Epidermal melanocyte (primary cell): Measurements from ENCODE around the gene ITGB2.

ENCODE experiments used
- DNase-seq: peaks from one replicate; pipeline ENCODE4 v3.0.0; 2011; ENCODE audit warnings: low spot score; ENCODE audit not compliant: insufficient read length

ITGB2 gene

GRCh38 chr21:44910229-44911067, 10.3 kb downstream of the ITGB2 start:
- DNase-seq = no peak

GRCh38 chr21:44909719-44910118, 11.0 kb downstream of the ITGB2 start:
- DNase-seq = no peak

GRCh38 chr21:44908908-44909307, 11.8 kb downstream of the ITGB2 start:
- DNase-seq = no peak

GRCh38 chr21:44907966-44908895, 12.5 kb downstream of the ITGB2 start:
- DNase-seq = no peak

GRCh38 chr21:44907225-44907965, 13.3 kb downstream of the ITGB2 start:
- no peak for DNase-seq

GRCh38 chr21:44905728-44906090, 15.0 kb downstream of the ITGB2 start:
- DNase-seq = no peak

- no peak for DNase-seq
These were observed 15.5 kb downstream of the ITGB2 start for GRCh38 chr21:44905016-44905727.

GRCh38 chr21:44904141-44904923, 16.4 kb downstream of the ITGB2 start:
- DNase-seq = no peak

GRCh38 chr21:44903689-44904088, 17.0 kb downstream of the ITGB2 start:
- no peak for DNase-seq

GRCh38 chr21:44903050-44903685, 17.5 kb downstream of the ITGB2 start:
- no peak for DNase-seq

GRCh38 chr21:44902268-44903049, 18.2 kb downstream of the ITGB2 start:
- DNase-seq = no peak

- no peak for DNase-seq
These were observed 19.2 kb downstream of the ITGB2 start for GRCh38 chr21:44901391-44902074.

GRCh38 chr21:44900559-44901251, 20.0 kb downstream of the ITGB2 start:
- DNase-seq = no peak

- no peak for DNase-seq
These were observed 20.7 kb downstream of the ITGB2 start for GRCh38 chr21:44899768-44900558.

- no peak for DNase-seq
These were observed 21.6 kb downstream of the ITGB2 start for GRCh38 chr21:44898851-44899767.

- no peak for DNase-seq
These were observed 22.6 kb downstream of the ITGB2 start for GRCh38 chr21:44898011-44898488.
